Activated CD8-positive, alpha-beta memory T cell treated with anti-CD3 and anti-CD28 coated beads for 4 hours (primary cell): ENCODE data around the gene GNAI2.
"Not testable (repeated sequence)": the region's sequence is repeated elsewhere in the genome, so short reads cannot be mapped to it uniquely, and the experiment has no call there.

Source experiments
- DNase-seq, 2 donors: peaks; one replicate each; pipeline ENCODE4 v3.0.0-alpha.2; 2020; ENCODE audit warnings: low read depth in 2 of 2

Gene GNAI2

GRCh38 chr3:50204804-50205412 lies 31.1 kb upstream of the GNAI2 start, which contains the start of gene SLC38A3:
SLC38A3 (plus strand) TSS chr3:50205271; CDS start chr3:50214200, 8,929 bp downstream.
- no peak for DNase-seq

- DNase-seq: no peak
Observed at GRCh38 chr3:50205413-50206276, 30.4 kb upstream of the GNAI2 start.

GRCh38 chr3:50207359-50208042 lies 28.5 kb upstream of the GNAI2 start:
- no peak for DNase-seq

- no peak for DNase-seq
Observed at GRCh38 chr3:50208677-50209344, 27.2 kb upstream of the GNAI2 start.

GRCh38 chr3:50210176-50210509 lies 25.9 kb upstream of the GNAI2 start:
- DNase-seq: no peak

GRCh38 chr3:50210510-50211367 lies 25.3 kb upstream of the GNAI2 start:
- no peak for DNase-seq

- not testable (repeated sequence) for DNase-seq
Observed at GRCh38 chr3:50211368-50211717, 24.7 kb upstream of the GNAI2 start.

- DNase-seq: no peak
Observed at GRCh38 chr3:50211930-50212329, 24.1 kb upstream of the GNAI2 start.

- no peak for DNase-seq
Observed at GRCh38 chr3:50212502-50212901, 23.5 kb upstream of the GNAI2 start.

GRCh38 chr3:50212971-50213370 lies 23.0 kb upstream of the GNAI2 start:
- DNase-seq: no peak

- DNase-seq: no peak
Observed at GRCh38 chr3:50213373-50213772, 22.6 kb upstream of the GNAI2 start.

- DNase-seq: no peak
Observed at GRCh38 chr3:50214824-50215223, 21.2 kb upstream of the GNAI2 start.

GRCh38 chr3:50215529-50215928 lies 20.5 kb upstream of the GNAI2 start:
- no peak for DNase-seq

GRCh38 chr3:50217681-50218080 lies 18.3 kb upstream of the GNAI2 start:
- no peak for DNase-seq

GRCh38 chr3:50218448-50218847 lies 17.6 kb upstream of the GNAI2 start:
- DNase-seq: no peak

GRCh38 chr3:50219285-50219684 lies 16.7 kb upstream of the GNAI2 start:
- DNase-seq: no peak

- no peak for DNase-seq
Observed at GRCh38 chr3:50220109-50220508, 15.9 kb upstream of the GNAI2 start.

GRCh38 chr3:50221051-50221410 lies 15.0 kb upstream of the GNAI2 start:
- no peak for DNase-seq

- no peak for DNase-seq
Observed at GRCh38 chr3:50221411-50222168, 14.4 kb upstream of the GNAI2 start.

- no peak for DNase-seq
Observed at GRCh38 chr3:50222169-50222528, 13.9 kb upstream of the GNAI2 start.

GRCh38 chr3:50224639-50225038 lies 11.4 kb upstream of the GNAI2 start:
- DNase-seq: no peak
